G401.6 (cell line): ENCODE results near the gene PILRB.
"Not testable (repeated sequence)": the region's sequence is repeated elsewhere in the genome, so short reads cannot be mapped to it uniquely, and the experiment has no call there.

Experiments
- FAIRE-seq: peaks from 2 replicates; lab custom pipeline; 2012; peaks lifted over from hg19 to GRCh38; lab: Jason Lieb, UNC

PILRB gene

DNA sequence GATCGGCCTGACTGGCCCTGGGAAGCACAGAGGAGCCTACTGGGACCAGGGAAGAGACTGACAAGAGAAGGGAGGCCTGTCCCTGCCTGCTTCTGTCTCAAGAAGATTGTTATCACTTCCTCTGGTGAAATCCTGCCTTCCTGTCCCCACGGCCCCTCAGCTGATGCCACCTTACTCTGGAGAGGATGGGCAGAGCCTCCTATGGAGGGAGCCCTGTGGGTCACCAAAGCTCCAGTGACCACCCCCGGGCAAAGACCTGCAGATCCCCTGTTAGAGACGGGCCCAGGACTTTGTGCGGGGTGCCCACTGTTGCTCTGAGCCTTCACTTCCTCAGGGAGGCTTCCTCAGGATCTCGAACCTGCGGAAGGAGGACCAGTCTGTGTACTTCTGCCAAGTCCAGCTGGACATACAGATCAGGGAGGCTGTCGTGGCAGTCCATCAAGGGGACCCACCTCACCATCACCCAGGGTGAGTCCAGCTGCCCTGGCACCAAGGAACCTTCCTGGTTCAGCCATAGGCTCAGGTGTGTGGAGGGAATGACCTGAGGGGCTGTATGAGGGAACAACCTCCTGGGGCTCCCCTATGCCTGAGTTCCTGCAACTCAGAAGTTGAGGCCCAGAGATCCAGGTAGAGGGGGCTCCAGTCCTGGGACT is 1.4 kb upstream of the PILRB start:
- no peak for FAIRE-seq

DNA sequence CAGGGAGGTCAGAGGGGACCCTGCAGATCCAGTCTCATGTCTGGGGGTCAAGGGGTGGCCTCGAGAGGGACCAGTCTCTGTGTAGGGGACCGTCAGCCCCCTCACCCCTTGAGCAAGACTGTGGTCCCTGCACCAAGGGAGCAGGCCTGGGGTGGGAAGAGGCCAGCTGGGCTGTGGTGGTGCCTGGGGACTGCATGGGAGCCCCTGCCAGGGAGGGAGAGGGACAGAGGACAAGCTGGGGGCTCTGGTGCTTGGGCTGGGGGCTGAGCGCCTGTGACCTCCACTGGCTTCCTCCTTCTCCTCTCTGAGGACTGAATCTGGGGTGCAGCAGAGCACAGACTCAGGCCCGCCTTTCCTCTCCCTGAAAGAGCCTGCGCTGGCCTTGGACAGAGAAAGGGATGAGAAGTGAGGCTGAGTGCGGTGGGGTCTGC is 771 bp upstream of the PILRB start:
- no peak for FAIRE-seq

DNA sequence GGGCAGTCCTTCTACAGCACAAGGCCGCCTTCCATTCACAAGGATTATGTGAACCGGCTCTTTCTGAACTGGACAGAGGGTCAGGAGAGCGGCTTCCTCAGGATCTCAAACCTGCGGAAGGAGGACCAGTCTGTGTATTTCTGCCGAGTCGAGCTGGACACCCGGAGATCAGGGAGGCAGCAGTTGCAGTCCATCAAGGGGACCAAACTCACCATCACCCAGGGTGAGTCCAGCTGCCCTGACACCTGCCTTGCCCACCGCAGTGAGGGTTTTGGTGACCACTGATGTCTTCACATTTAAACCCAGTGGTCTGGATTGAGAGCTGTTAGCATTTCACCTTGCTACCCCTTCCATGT is 918 bp downstream of the PILRB start:
- no peak for FAIRE-seq

GRCh38 chr7:100360135-100360854 is 2.4 kb downstream of the PILRB start:
- no peak for FAIRE-seq

DNA sequence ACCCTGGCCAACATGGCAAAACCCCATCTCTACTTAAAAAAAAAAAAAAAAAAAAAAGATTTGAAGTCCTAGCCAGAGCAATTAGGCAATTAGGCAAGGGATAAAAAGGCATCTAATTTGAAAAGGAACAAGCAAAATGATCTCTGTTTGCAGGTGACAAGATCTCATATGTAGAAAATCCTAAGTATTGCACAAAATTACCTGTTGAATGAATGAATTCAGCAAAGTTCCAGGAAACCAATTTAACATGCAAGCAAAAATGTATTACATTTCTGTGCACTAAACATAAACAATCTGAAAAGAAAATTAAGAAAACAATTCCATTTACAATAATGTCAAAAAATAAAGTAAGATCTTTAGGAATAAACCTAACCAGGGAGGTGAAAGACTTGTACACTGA is 5.2 kb downstream of the PILRB start:
- FAIRE-seq: no peak

GRCh38 chr7:100363797-100364196 is 5.9 kb downstream of the PILRB start:
- FAIRE-seq: not testable (repeated sequence)

- no peak for FAIRE-seq
Observed at GRCh38 chr7:100364480-100364879, 6.6 kb downstream of the PILRB start.

GRCh38 chr7:100365998-100366367 is 8.1 kb downstream of the PILRB start:
- not testable (repeated sequence) for FAIRE-seq

GRCh38 chr7:100366411-100367250 is 8.7 kb downstream of the PILRB start:
- no peak for FAIRE-seq

DNA sequence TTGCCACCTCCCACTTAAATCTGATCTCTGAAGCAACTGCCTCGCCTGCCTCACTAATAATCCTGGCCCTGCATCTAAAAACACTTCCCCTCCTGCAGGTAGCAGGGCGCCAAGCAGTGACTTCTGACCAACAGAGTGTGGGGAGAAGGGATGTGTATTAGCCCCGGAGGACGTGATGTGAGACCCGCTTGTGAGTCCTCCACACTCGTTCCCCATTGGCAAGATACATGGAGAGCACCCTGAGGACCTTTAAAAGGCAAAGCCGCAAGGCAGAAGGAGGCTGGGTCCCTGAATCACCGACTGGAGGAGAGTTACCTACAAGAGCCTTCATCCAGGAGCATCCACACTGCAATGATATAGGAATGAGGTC is 9.3 kb downstream of the PILRB start:
- FAIRE-seq: no peak

- no peak for FAIRE-seq
Observed at GRCh38 chr7:100367676-100368613, 10.0 kb downstream of the PILRB start.

- FAIRE-seq: no peak
Observed at GRCh38 chr7:100369105-100369504, 11.2 kb downstream of the PILRB start.

GRCh38 chr7:100370303-100370702 is 12.4 kb downstream of the PILRB start:
- FAIRE-seq: no peak

DNA sequence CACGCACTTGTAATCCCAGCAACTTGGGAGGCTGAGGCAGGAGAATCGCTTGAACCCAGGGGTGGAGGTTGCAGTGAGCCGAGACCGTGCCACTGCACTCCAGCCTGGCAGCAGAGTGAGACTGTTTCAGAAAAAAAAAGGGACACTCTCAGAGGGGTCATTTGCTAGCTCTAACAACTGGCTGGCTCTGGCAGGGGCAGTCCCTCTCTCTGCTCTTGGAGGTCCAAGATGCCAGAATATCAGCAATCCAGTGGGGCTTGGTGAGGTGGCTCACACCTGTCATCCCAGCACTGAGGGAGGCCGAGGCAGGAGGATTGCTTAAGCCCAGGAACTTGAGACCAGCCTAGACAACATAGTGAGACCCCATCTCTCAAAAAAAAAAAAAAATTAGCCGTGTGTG is 12.8 kb downstream of the PILRB start:
- no peak for FAIRE-seq

DNA sequence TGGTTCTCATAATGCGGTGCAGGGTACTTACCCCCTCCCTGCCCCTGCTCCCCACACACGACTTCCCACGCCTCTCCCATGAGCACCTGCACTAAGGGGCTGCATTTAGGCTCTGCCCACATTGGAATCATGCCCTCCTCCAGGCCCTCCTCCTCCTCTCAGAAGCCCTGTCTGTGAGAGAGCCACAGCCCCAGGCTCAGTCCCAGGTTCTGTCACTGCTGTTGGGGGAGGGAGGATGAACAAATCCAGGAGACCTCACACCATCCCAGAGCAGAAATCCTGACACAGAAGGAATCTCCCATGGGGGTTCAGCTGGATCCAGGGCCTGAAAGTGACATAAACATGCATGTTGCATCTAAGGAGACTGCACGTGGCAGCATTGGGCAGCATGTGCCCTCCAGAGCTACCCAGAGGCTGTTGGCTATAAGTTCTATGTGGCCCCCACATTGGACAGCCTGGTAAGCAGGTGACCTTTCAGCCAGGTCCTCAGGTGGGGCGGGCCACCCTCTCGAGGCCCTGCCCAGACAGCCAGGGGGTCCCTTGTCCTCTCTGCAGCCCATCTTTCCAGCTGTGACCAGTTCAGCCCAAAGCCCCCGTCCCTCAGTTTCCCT is 13.7 kb downstream of the PILRB start:
- FAIRE-seq: no peak

GRCh38 chr7:100372256-100372655 is 14.3 kb downstream of the PILRB start:
- no peak for FAIRE-seq

DNA sequence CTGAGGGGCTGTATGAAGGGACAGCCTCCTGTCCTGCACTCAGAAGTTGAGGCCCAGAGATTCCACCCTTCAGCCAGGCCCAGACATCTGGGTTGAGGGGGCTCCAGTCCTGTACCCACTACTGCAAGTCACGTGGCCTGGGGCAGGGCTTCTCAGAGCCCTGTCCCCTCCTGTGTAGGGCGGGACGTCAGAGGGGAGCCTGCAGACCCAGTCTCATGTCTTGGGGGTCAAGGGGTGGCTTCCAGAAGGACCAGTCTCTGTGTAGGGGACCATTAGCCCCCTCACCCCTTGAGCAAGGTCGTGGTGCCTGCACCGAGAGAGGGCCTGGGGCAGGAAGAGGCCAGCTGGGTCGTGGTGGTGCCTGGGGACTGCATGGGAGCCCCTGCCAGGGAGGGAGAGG is 14.8 kb downstream of the PILRB start:
- no peak for FAIRE-seq

DNA sequence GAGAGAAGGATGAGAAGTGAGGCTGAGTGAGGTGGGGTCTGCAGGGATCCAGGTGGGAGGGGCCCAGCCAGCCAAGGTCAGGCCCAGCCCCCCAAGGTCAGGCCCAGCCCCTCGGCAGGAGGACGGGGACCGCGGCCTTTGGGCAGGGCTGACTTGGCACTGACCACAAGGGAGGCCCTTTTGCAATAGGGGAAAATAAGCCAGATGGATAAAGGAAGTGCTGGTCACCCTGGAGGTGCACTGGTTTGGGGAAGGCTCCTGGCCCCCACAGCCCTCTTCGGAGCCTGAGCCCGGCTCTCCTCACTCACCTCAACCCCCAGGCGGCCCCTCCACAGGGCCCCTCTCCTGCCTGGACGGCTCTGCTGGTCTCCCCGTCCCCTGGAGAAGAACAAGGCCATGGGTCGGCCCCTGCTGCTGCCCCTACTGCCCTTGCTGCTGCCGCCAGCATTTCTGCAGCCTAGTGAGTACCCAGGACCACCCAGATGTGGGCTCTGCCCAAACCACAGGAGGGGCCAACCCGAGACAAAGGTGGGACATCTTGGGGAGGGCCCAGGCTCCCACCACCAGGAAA is 15.4 kb downstream of the PILRB start, which contains the start of gene PILRA:
Gene PILRA, plus strand, starts transcription at position 227 of the 571 bp plus-strand sequence. Its CDS starts 170 bp downstream, at position 397.
- no peak for FAIRE-seq

- not testable (repeated sequence) for FAIRE-seq
Observed at GRCh38 chr7:100373870-100374598, 16.1 kb downstream of the PILRB start.

- FAIRE-seq: no peak
Observed at GRCh38 chr7:100374601-100375000, 16.7 kb downstream of the PILRB start.

- FAIRE-seq: no peak
Observed at GRCh38 chr7:100376066-100376465, 18.1 kb downstream of the PILRB start.
